ENCODE results near the gene LYPD8.

LYPD8 gene

DNA sequence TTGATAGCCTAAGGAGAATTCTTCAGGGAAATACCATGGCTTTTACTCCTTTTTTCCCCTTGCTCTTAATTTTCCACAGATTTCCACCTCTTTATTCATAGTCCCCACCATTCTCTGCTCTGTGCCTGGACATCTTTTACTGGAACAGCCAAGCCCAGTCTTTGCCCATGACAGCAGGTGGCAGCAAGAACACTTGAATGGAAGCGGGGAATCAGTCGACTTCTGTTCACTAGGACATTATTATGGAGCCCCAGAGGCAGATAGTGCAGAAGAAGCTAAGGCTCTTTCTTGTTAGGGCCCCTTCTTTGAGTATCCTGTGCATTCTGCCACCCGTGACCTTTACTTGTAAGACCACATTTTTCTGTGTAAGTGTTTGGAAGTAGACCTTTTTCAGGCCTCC lies 59.3 kb downstream of the LYPD8 start:
- DNase-seq: no peak

- no peak for DNase-seq
Observed at GRCh38 chr1:248695451-248696132, 60.0 kb downstream of the LYPD8 start.

DNA sequence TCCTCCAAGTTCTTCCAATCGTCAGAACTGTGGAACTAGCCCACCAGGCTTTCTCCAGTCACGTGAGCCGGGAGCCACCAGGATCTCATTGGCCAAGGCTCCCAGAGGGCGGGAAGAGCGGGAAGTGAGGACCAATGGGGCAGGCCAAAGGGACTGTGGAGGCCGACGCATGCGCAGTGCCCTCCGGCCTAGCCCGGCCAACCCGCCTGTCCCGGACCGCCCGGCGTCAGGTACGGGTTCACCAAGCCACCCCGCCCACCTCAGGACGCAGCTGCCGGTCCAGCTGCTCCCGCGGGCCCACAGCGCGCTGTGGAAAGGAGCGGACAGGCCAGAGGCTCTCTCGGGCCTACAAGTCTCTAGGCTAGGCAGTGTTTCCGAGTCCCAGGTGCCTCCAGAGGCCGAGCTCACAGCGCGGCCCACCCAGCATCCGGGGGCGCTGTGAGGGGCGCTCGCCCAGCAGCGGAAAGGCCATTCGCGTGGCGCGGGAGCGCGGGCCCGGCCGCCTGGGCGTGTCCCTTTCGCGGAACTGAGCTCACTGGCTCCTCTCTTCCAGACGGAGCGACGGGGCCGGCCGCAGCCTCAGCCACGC lies 63.9 kb downstream of the LYPD8 start:
- no peak for DNase-seq

Measured in CD4-positive, alpha-beta T cell treated with Interleukin-17A for 1 hour (primary cell).